NCI-H2227 (cell line): ENCODE measurements around the gene STUB1.
A peak's percentile ranks its signal among the peaks of the same experiment; 100 is the strongest.

Source experiments
- DNase-seq: peaks from one replicate; lab custom pipeline; 2025; ENCODE audit not compliant: unreplicated experiment; lab: John Stamatoyannopoulos, UW

STUB1 gene

GRCh38 chr16:693766-694165 lies 13.6 kb downstream of the STUB1 start:
- no peak for DNase-seq

GRCh38 chr16:694187-694862 lies 14.1 kb downstream of the STUB1 start:
- no peak for DNase-seq

GRCh38 chr16:694863-695354 lies 14.7 kb downstream of the STUB1 start:
- no peak for DNase-seq

- no peak for DNase-seq
These were observed 15.3 kb downstream of the STUB1 start for GRCh38 chr16:695355-696089.

- no peak for DNase-seq
These were observed 18.9 kb downstream of the STUB1 start for GRCh38 chr16:698911-699671.

GRCh38 chr16:700684-701584 lies 20.7 kb downstream of the STUB1 start:
- no peak for DNase-seq

- no peak for DNase-seq
These were observed 22.1 kb downstream of the STUB1 start for GRCh38 chr16:702341-702740.

- no peak for DNase-seq
These were observed 23.2 kb downstream of the STUB1 start for GRCh38 chr16:703406-703805.

- DNase-seq: no peak
These were observed 23.8 kb downstream of the STUB1 start for GRCh38 chr16:704047-704446.

GRCh38 chr16:704552-705380 lies 24.6 kb downstream of the STUB1 start:
- DNase-seq: peak; percentile 40

GRCh38 chr16:705431-706188 lies 25.4 kb downstream of the STUB1 start, which contains the start of gene FBXL16:
FBXL16 (minus strand) TSS chr16:705801; CDS start chr16:697405, 8,396 bp downstream.
- DNase-seq: peak; percentile 94

- DNase-seq: peak; percentile 47
These were observed 26.2 kb downstream of the STUB1 start for GRCh38 chr16:706189-707061.

- DNase-seq: no peak
These were observed 26.9 kb downstream of the STUB1 start for GRCh38 chr16:707062-707538.

- no peak for DNase-seq
These were observed 27.8 kb downstream of the STUB1 start for GRCh38 chr16:708019-708418.

- DNase-seq: no peak
These were observed 28.7 kb downstream of the STUB1 start for GRCh38 chr16:708959-709358.

GRCh38 chr16:709566-710499 lies 29.6 kb downstream of the STUB1 start:
- DNase-seq: peak; percentile 98
